ENCODE results near the gene BLOC1S5.

GRCh38 chr6:7999201-7999600, 65.0 kb downstream of the BLOC1S5 start:
- TF ChIP-seq EZH2 (IDR thresholded peaks at IDR 0.05; ENCODE audit: insufficient read depth, poor library complexity, severe bottlenecking) (no peak), EZH2phosphoT487 (IDR thresholded peaks at IDR 0.05; ENCODE audit: insufficient read depth, low read depth) (no peak)
